BLaER1 (cell line): Measurements from ENCODE around the gene RPP21.
"Not testable (repeated sequence)": the region's sequence is repeated elsewhere in the genome, so short reads cannot be mapped to it uniquely, and the experiment has no call there.

Source experiments
- H3K27ac ChIP-seq: shearing (Covaris generic); formaldehyde crosslinking; 2 replicates; pipeline ENCODE4 v1.8.1; 2022
- H3K27me3 ChIP-seq: shearing (Covaris generic); formaldehyde crosslinking; 2 replicates; pipeline ENCODE4 v1.8.1; 2022
- H3K36me3 ChIP-seq: shearing (Covaris generic); formaldehyde crosslinking; 2 replicates; pipeline ENCODE4 v1.8.1; 2022
- H3K4me1 ChIP-seq: shearing (Covaris generic); formaldehyde crosslinking; 2 replicates; pipeline ENCODE4 v1.8.1; 2022
- H3K4me2 ChIP-seq: shearing (Covaris generic); formaldehyde crosslinking; 2 replicates; pipeline ENCODE4 v1.8.1; 2022
- H3K4me3 ChIP-seq: shearing (Covaris generic); formaldehyde crosslinking; 2 replicates; pipeline ENCODE4 v1.8.1; 2022
- H3K9ac ChIP-seq: shearing (Covaris generic); formaldehyde crosslinking; 2 replicates; pipeline ENCODE4 v1.8.1; 2022
- H3K9me3 ChIP-seq: shearing (Covaris generic); formaldehyde crosslinking; 2 replicates; pipeline ENCODE4 v1.8.1; 2022
- H4K20me1 ChIP-seq: shearing (Covaris generic); formaldehyde crosslinking; 2 replicates; pipeline ENCODE4 v1.8.1; 2022
- Cebpa-rat ChIP-seq: shearing (Covaris generic); IDR thresholded peaks from 2 replicates; pipeline ENCODE4 v1.8.1; 2022

Gene RPP21

GRCh38 chr6:30364591-30364990 is 19.6 kb downstream of the RPP21 start:
- H3K4me1 ChIP-seq = no peaks in the 10 kb centered on the region
- no peak for TF ChIP-seq Cebpa-rat
- no peak overlapping the region for H3K27ac ChIP-seq
- H3K9me3 ChIP-seq = peaks cover 8% of the 10 kb centered on the region
- no peak overlapping the region for H3K4me3 ChIP-seq
- no peak overlapping the region for H3K9ac ChIP-seq
- H3K4me2 ChIP-seq = no peak overlapping the region
- H3K36me3 ChIP-seq = no peaks in the 10 kb centered on the region
- no peaks in the 10 kb centered on the region for H4K20me1 ChIP-seq
- no peaks in the 10 kb centered on the region for H3K27me3 ChIP-seq

- H3K27me3 ChIP-seq, H4K20me1 ChIP-seq, H3K36me3 ChIP-seq, H3K4me3 ChIP-seq, H3K4me1 ChIP-seq, H3K27ac ChIP-seq, H3K9ac ChIP-seq, H3K4me2 ChIP-seq, H3K9me3 ChIP-seq: not testable (repeated sequence)
These were observed 24.3 kb downstream of the RPP21 start for GRCh38 chr6:30369280-30369679.

DNA sequence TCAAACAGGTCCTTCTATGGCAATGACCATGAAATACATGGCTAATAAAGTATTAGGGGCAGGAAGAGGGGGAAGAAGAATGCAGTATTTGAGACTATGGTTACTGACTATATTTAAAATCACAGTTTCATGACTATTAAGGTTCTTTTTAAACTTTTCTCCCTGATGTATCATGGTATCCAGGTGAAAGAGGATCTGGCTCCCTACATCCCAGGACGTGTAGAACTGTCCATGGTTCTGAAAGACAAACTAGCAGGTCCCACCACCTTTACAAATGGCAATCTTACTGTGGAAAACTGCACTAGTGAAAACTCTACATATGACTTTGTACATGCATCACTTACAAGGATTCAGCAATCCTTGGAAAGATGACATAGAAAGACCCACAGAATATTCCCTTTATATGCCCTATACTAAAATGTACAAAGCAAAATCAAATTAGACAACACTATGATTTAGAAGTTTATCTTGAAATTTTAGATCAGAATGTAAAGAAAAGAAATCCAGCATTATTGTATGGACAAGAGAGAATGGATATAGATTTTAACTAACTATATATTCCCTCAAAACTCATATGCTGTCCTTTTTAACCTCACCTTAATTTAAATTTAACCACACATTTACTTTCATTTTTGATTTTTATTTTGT is 33.5 kb downstream of the RPP21 start:
- no peak overlapping the region for H3K27ac ChIP-seq
- H3K9me3 ChIP-seq = no peaks in the 10 kb centered on the region
- no peak overlapping the region for H3K4me3 ChIP-seq
- no peaks in the 10 kb centered on the region for H3K36me3 ChIP-seq
- no peak overlapping the region for H3K4me2 ChIP-seq
- H3K4me1 ChIP-seq = no peaks in the 10 kb centered on the region
- H4K20me1 ChIP-seq = no peaks in the 10 kb centered on the region
- H3K9ac ChIP-seq = no peak overlapping the region
- no peak for TF ChIP-seq Cebpa-rat
- no peaks in the 10 kb centered on the region for H3K27me3 ChIP-seq

- H3K36me3 ChIP-seq = no peaks in the 10 kb centered on the region
- H3K9me3 ChIP-seq = no peaks in the 10 kb centered on the region
- no peaks in the 10 kb centered on the region for H3K27me3 ChIP-seq
- no peak overlapping the region for H3K27ac ChIP-seq
- no peak overlapping the region for H3K9ac ChIP-seq
- H3K4me2 ChIP-seq = no peak overlapping the region
- H3K4me3 ChIP-seq = no peak overlapping the region
- no peaks in the 10 kb centered on the region for H4K20me1 ChIP-seq
- H3K4me1 ChIP-seq = no peaks in the 10 kb centered on the region
- TF ChIP-seq Cebpa-rat = no peak
These were observed 35.5 kb downstream of the RPP21 start for GRCh38 chr6:30380464-30380863.

DNA sequence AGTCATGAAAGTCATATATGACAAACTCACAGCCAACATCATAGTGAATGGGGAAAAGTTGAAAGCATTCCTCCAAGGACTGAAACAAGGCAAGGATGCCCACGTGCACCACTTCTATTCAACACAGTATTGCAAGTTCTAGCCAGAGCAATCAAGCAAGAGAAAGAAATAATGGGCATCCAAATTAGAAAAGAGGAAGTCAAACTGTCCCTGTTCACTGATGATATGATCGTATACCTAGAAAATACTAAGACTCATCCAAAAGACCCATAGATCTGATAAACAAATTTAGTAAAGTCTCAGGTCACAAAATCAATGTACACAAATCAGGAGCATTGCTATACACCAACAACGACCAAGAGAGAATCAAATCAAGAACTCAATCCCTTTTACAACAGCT is 41.2 kb downstream of the RPP21 start:
- H3K4me2 ChIP-seq = no peak overlapping the region
- no peak overlapping the region for H3K27ac ChIP-seq
- H3K4me3 ChIP-seq = no peak overlapping the region
- H3K36me3 ChIP-seq = no peaks in the 10 kb centered on the region
- H4K20me1 ChIP-seq = no peaks in the 10 kb centered on the region
- H3K27me3 ChIP-seq = no peaks in the 10 kb centered on the region
- H3K9ac ChIP-seq = no peak overlapping the region
- no peaks in the 10 kb centered on the region for H3K9me3 ChIP-seq
- TF ChIP-seq Cebpa-rat = no peak
- H3K4me1 ChIP-seq = no peaks in the 10 kb centered on the region

DNA sequence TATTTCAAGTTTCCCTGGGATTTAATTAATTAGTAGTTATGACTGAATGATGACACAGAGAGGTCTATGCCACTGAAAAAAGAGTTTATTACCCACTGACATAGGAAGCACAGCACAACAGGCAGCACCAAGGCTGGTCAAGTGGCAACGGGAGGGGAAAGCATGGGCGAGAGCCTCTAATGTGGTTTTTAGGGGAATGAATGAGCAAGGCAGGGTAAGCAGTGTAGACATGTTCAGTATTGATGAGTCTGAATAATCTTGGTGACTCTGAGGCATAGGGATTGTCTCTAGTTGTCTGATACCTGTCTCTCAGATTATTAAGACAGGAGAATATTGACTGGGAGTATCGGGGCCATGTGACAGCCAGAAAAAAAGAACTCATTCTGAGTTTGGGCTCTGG is 46.3 kb downstream of the RPP21 start:
- Histone ChIP-seq H3K9me3 (no peaks in the 10 kb centered on the region), H3K27ac (no peak overlapping the region), H3K9ac (no peak overlapping the region), H4K20me1 (no peaks in the 10 kb centered on the region), H3K36me3 (no peaks in the 10 kb centered on the region), H3K4me3 (no peak overlapping the region), H3K27me3 (no peaks in the 10 kb centered on the region), H3K4me2 (no peak overlapping the region), H3K4me1 (peaks cover 11% of the 10 kb centered on the region)
- TF ChIP-seq Cebpa-rat = no peak

DNA sequence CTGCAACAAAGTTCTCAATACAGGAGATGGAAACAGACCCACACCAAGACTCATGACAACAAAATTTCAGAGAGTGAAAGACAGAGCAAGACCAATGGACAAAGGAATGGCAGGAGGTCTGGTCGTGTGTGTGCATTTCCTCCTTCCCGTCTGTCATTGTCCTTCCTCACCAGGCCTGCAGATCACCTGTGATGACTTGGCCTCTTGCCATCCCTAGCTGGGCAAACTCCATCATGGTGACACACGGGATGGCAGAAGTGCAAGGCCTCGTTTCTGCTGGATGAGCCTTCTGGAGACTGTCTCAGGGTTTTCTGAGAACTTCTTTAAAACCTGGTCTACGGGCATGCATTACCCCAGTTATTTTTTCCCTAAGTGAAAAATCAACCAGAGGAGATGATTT is 49.2 kb downstream of the RPP21 start:
- Histone ChIP-seq H3K9ac (no peak overlapping the region), H3K4me1 (peaks cover 23% of the 10 kb centered on the region), H3K36me3 (no peaks in the 10 kb centered on the region), H4K20me1 (no peaks in the 10 kb centered on the region), H3K4me3 (no peak overlapping the region), H3K9me3 (no peaks in the 10 kb centered on the region), H3K27ac (no peak overlapping the region), H3K4me2 (no peak overlapping the region), H3K27me3 (no peaks in the 10 kb centered on the region)
- no peak for TF ChIP-seq Cebpa-rat
